22Rv1 (cell line): Measurements from ENCODE around the gene LAMB4.

Source experiments
- ZFX ChIP-seq: fragments of 450-650 bp; IDR thresholded peaks from 2 replicates; pipeline ENCODE4 v1.6.1; 2017; ENCODE audit warnings: antibody characterized with exemption, borderline replicate concordance
- TF ChIP-seq, protein P1 (sequence below): fragments of 450-650 bp; IDR thresholded peaks from 2 replicates; pipeline ENCODE4 v1.5.1; 2017; ENCODE audit warnings: mild to moderate bottlenecking

DNA sequence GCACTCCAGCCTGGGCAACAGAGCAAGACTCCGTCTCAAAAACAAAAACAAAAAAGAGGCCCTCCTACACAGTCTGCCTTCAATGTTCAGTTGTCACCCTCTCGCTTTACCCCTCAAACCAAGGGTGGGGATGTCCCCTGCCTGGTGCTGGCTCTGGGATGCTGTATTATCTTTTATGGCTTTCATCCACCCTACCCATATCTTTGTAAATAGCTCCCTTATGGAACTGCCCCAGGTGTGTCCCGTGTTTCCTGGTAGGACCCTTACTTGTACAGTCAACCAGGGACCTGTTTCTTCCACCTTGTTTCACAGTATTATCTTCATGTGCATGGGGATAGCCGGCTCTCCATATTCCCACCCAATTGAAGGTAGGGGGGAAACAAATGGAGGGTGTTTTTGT is 111.5 kb downstream of the LAMB4 start:
- TF ChIP-seq, protein P1, sequence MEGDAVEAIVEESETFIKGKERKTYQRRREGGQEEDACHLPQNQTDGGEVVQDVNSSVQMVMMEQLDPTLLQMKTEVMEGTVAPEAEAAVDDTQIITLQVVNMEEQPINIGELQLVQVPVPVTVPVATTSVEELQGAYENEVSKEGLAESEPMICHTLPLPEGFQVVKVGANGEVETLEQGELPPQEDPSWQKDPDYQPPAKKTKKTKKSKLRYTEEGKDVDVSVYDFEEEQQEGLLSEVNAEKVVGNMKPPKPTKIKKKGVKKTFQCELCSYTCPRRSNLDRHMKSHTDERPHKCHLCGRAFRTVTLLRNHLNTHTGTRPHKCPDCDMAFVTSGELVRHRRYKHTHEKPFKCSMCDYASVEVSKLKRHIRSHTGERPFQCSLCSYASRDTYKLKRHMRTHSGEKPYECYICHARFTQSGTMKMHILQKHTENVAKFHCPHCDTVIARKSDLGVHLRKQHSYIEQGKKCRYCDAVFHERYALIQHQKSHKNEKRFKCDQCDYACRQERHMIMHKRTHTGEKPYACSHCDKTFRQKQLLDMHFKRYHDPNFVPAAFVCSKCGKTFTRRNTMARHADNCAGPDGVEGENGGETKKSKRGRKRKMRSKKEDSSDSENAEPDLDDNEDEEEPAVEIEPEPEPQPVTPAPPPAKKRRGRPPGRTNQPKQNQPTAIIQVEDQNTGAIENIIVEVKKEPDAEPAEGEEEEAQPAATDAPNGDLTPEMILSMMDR = no peak
- TF ChIP-seq ZFX = no peak
